Neural progenitor cell (in vitro differentiated cells): ENCODE data around the gene CNTNAP2.

Source experiments
- EZH2 ChIP-seq: fragments of 200-600 bp; sonication (generic); IDR thresholded peaks from 2 replicates; pipeline ENCODE4 v1.6.1; 2017; ENCODE audit warnings: antibody characterized with exemption, mild to moderate bottlenecking, moderate library complexity
- EZH2phosphoT487 ChIP-seq: fragments of 200-600 bp; sonication (generic); IDR thresholded peaks from 2 replicates; pipeline ENCODE4 v1.6.1; 2017; ENCODE audit warnings: antibody characterized with exemption
- TF ChIP-seq, protein P1 (sequence below): fragments of 200-600 bp; sonication (generic); IDR thresholded peaks from 2 replicates; pipeline ENCODE4 v1.5.1; 2017; ENCODE audit warnings: antibody characterized with exemption, mild to moderate bottlenecking

- TF ChIP-seq, protein P1, sequence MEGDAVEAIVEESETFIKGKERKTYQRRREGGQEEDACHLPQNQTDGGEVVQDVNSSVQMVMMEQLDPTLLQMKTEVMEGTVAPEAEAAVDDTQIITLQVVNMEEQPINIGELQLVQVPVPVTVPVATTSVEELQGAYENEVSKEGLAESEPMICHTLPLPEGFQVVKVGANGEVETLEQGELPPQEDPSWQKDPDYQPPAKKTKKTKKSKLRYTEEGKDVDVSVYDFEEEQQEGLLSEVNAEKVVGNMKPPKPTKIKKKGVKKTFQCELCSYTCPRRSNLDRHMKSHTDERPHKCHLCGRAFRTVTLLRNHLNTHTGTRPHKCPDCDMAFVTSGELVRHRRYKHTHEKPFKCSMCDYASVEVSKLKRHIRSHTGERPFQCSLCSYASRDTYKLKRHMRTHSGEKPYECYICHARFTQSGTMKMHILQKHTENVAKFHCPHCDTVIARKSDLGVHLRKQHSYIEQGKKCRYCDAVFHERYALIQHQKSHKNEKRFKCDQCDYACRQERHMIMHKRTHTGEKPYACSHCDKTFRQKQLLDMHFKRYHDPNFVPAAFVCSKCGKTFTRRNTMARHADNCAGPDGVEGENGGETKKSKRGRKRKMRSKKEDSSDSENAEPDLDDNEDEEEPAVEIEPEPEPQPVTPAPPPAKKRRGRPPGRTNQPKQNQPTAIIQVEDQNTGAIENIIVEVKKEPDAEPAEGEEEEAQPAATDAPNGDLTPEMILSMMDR, result no peak
- TF ChIP-seq EZH2phosphoT487 (no peak), EZH2 (no peak)
Measured at GRCh38 chr7:147062897-147063296, 946.3 kb downstream of the CNTNAP2 start.
